Activated CD8-positive, alpha-beta memory T cell treated with anti-CD3 and anti-CD28 coated beads for 24 hours (primary cell): ENCODE measurements around the gene ESD.
"Not testable (repeated sequence)": the region's sequence is repeated elsewhere in the genome, so short reads cannot be mapped to it uniquely, and the experiment has no call there.

Source experiments
- DNase-seq: peaks from one replicate; pipeline ENCODE4 v3.0.0-alpha.2; 2020

ESD gene

GRCh38 chr13:46783504-46783903 lies 13.5 kb downstream of the ESD start:
- DNase-seq = no peak

- no peak for DNase-seq
Measured at GRCh38 chr13:46782691-46783090, 14.3 kb downstream of the ESD start.

GRCh38 chr13:46782066-46782465 lies 14.9 kb downstream of the ESD start:
- no peak for DNase-seq

- no peak for DNase-seq
Measured at GRCh38 chr13:46778890-46779289, 18.1 kb downstream of the ESD start.

GRCh38 chr13:46778095-46778494 lies 18.9 kb downstream of the ESD start:
- DNase-seq = no peak

- DNase-seq = no peak
Measured at GRCh38 chr13:46775385-46776107, 21.4 kb downstream of the ESD start.

GRCh38 chr13:46773541-46773940 lies 23.4 kb downstream of the ESD start:
- DNase-seq = no peak

GRCh38 chr13:46771693-46772092 lies 25.3 kb downstream of the ESD start:
- no peak for DNase-seq

GRCh38 chr13:46769925-46770324 lies 27.0 kb downstream of the ESD start:
- DNase-seq = not testable (repeated sequence)

- no peak for DNase-seq
Measured at GRCh38 chr13:46761866-46762265, 35.1 kb downstream of the ESD start.

- no peak for DNase-seq
Measured at GRCh38 chr13:46761174-46761573, 35.8 kb downstream of the ESD start.

- DNase-seq = no peak
Measured at GRCh38 chr13:46759846-46760245, 37.1 kb downstream of the ESD start.

- DNase-seq = no peak
Measured at GRCh38 chr13:46757640-46758039, 39.3 kb downstream of the ESD start.

GRCh38 chr13:46756977-46757376 lies 40.0 kb downstream of the ESD start:
- DNase-seq = no peak

- not testable (repeated sequence) for DNase-seq
Measured at GRCh38 chr13:46755508-46755907, 41.5 kb downstream of the ESD start.

- no peak for DNase-seq
Measured at GRCh38 chr13:46754812-46755211, 42.1 kb downstream of the ESD start.

GRCh38 chr13:46753917-46754316 lies 43.0 kb downstream of the ESD start:
- no peak for DNase-seq

- DNase-seq = no peak
Measured at GRCh38 chr13:46753137-46753536, 43.8 kb downstream of the ESD start.

- DNase-seq = peak; percentile 76
Measured at GRCh38 chr13:46751811-46752635, 44.9 kb downstream of the ESD start.

GRCh38 chr13:46749951-46750350 lies 47.0 kb downstream of the ESD start:
- DNase-seq = no peak

- DNase-seq = no peak
Measured at GRCh38 chr13:46748300-46748699, 48.7 kb downstream of the ESD start.

- DNase-seq = no peak
Measured at GRCh38 chr13:46747031-46747820, 49.7 kb downstream of the ESD start.

- no peak for DNase-seq
Measured at GRCh38 chr13:46745706-46746105, 51.3 kb downstream of the ESD start.

GRCh38 chr13:46745062-46745461 lies 51.9 kb downstream of the ESD start:
- DNase-seq = no peak
